ENCODE data around the gene MED13L.

DNA sequence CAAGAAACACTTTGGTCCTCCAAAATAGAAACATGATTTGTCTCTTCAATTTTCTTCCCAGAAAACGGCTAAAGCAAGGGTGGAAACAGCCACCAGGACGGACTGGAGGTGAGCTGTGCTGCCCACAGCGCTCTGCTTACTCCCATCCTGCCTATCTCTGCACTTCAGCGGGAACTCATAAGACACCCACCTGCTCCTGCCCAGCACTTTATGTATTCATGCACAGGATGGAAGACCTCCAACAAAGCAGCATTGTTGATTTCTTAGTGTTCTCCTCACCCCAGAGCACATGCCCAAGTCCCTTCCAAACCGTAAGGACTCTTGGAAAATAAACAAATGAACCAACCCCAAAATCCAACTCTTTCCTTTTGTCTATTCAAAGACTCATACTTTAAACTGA, 277.2 kb downstream of the MED13L start:
- TF ChIP-seq, protein P1, sequence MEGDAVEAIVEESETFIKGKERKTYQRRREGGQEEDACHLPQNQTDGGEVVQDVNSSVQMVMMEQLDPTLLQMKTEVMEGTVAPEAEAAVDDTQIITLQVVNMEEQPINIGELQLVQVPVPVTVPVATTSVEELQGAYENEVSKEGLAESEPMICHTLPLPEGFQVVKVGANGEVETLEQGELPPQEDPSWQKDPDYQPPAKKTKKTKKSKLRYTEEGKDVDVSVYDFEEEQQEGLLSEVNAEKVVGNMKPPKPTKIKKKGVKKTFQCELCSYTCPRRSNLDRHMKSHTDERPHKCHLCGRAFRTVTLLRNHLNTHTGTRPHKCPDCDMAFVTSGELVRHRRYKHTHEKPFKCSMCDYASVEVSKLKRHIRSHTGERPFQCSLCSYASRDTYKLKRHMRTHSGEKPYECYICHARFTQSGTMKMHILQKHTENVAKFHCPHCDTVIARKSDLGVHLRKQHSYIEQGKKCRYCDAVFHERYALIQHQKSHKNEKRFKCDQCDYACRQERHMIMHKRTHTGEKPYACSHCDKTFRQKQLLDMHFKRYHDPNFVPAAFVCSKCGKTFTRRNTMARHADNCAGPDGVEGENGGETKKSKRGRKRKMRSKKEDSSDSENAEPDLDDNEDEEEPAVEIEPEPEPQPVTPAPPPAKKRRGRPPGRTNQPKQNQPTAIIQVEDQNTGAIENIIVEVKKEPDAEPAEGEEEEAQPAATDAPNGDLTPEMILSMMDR (IDR thresholded peaks at IDR 0.05), result no peak
- TF ChIP-seq POLR2A (IDR thresholded peaks at IDR 0.05), result no peak

Data from heart left ventricle (tissue), 13 donors.